H1 (cell line): ENCODE results near the gene MBNL2. TPM values are rescaled to one million over a fixed set of nuclear protein-coding genes. Genes with fewer than 3 reads are reported as not detected.

ENCODE experiments used
- CBX5 ChIP-seq: fragments of 300-800, 300-1000 bp; sonication (generic); IDR thresholded peaks from 2 replicates; pipeline ENCODE4 v1.7.1; 2016; ENCODE audit warnings: antibody characterized with exemption, low read length, low read depth
- SP1 ChIP-seq: IDR thresholded peaks from 2 replicates; pipeline ENCODE4 v1.6.1; 2011; ENCODE audit warnings: low read depth, low read length
- polyA plus RNA-seq, 7 experiments: library from polyadenylated mRNA; depleted of rRNA in 3 of 7; stranded (reverse) in 5 of 7; unstranded in 2 of 7; fragments of >200 nt in 5 of 7; fragments of 200-250 nt in 2 of 7; gene quantifications; 1 replicate in 5 of 7; 2 replicates in 1 of 7; 4 replicates in 1 of 7; pipeline versions ENCODE4 v1.2.1 to v1.2.3, GENCODE V29; 2011 to 2013; ENCODE audit warnings: missing spikeins in 2 of 7, mixed read lengths in 2 of 7
- total RNA-seq: library from RNA; stranded (reverse); fragmentation: NEBNext Ultra II Directional; extraction: Animal tissue kit (Norgen Biotek cat#: 25700); gene quantifications from 2 replicates; pipeline ENCODE4 v1.2.1, GENCODE V29; 2021

The MBNL2 gene
- total and polyA plus RNA-seq, 2 of the 8 experiments (the other 6 are each of a cell fraction or from before 2014, with no cell fraction given), result 1.0 to 2.6 TPM

DNA sequence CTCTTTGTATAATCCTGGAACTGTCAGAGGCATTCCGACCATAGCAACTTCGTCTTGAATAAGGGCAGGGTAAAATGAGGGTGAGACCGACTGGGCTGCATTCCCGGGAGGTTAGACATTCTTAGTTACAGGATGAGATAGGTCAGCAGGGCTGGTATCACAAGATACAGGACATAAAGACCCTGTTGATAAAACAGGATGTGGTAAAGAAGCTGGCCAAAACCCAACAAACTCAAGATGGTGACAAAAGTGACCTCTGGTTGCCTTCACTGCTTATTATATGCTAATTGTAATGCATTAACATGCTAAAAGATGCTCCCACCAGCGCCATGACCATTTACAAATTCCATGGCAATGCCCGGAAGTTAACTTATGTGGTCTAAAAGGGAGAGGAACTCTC, 27.7 kb upstream of the MBNL2 start (continued):
- TF ChIP-seq CBX5 (no peak), SP1 (no peak)
